MM.1S (cell line): ENCODE measurements around the gene OLFML2A.

Experiments used
- DNase-seq: peaks from one replicate; pipeline ENCODE4 v3.0.0-alpha.2; 2015
- H2AFZ ChIP-seq: fragments of 300-600 bp; sonication (generic); 2 replicates; pipeline ENCODE4 v1.6.0; 2016; ENCODE audit warnings: antibody characterized with exemption, low read length
- H3F3A ChIP-seq: fragments of 300-600 bp; sonication (generic); 2 replicates; pipeline ENCODE4 v1.6.1; 2016; ENCODE audit warnings: mild to moderate bottlenecking, antibody characterized with exemption, low read length, moderate library complexity, mixed read lengths; ENCODE audit not compliant: insufficient read depth
- H3K27ac ChIP-seq: fragments of 300-600 bp; sonication (generic); 2 replicates; pipeline ENCODE4 v1.5.1; 2016; ENCODE audit warnings: mild to moderate bottlenecking, low read length
- H3K27me3 ChIP-seq: fragments of 300-600 bp; sonication (generic); replicated peaks from 2 replicates; pipeline ENCODE4 v1.6.0; 2016; ENCODE audit warnings: low read length; ENCODE audit not compliant: insufficient read depth
- H3K36me3 ChIP-seq: fragments of 300-600 bp; sonication (generic); replicated peaks from 2 replicates; pipeline ENCODE4 v1.6.1; 2016; ENCODE audit warnings: mild to moderate bottlenecking, low read length, mixed read lengths; ENCODE audit not compliant: insufficient read depth
- H3K4me1 ChIP-seq: fragments of 300-600 bp; sonication (generic); 2 replicates; pipeline ENCODE4 v1.6.1; 2016; ENCODE audit warnings: low read length, mixed read lengths
- H3K4me2 ChIP-seq: fragments of 300-600 bp; sonication (generic); 2 replicates; pipeline ENCODE4 v1.6.0; 2016; ENCODE audit warnings: low read depth, low read length
- H3K4me3 ChIP-seq: fragments of 300-600 bp; sonication (generic); 2 replicates; pipeline ENCODE4 v1.5.1; 2016; ENCODE audit warnings: low read length, mixed read lengths
- H3K79me2 ChIP-seq: fragments of 300-600 bp; sonication (generic); 2 replicates; pipeline ENCODE4 v1.6.1; 2016; ENCODE audit warnings: mixed run types, low read length, mixed read lengths
- H3K9ac ChIP-seq: fragments of 300-600 bp; sonication (generic); 2 replicates; pipeline ENCODE4 v1.6.1; 2016; ENCODE audit warnings: low read length, mixed read lengths
- H3K9me2 ChIP-seq: fragments of 300-600 bp; sonication (generic); replicated peaks from 2 replicates; pipeline ENCODE4 v1.6.1; 2016; ENCODE audit warnings: mild to moderate bottlenecking, low read length, mixed read lengths; ENCODE audit not compliant: insufficient read depth
- H3K9me3 ChIP-seq: fragments of 300-600 bp; sonication (generic); replicated peaks from 2 replicates; pipeline ENCODE4 v1.6.1; 2016; ENCODE audit warnings: mild to moderate bottlenecking, low read length, mixed read lengths; ENCODE audit not compliant: insufficient read depth
- H4K20me1 ChIP-seq: fragments of 300-600 bp; sonication (generic); 2 replicates; pipeline ENCODE4 v1.6.1; 2016; ENCODE audit warnings: mild to moderate bottlenecking, low read length, moderate library complexity, mixed read lengths; ENCODE audit not compliant: insufficient read depth
- CTCF ChIP-seq: fragments of 300-600 bp; sonication (generic); IDR thresholded peaks from 2 replicates; pipeline ENCODE4 v1.5.1; 2016; ENCODE audit warnings: antibody characterized with exemption, low read length, mixed read lengths
- EZH2 ChIP-seq: fragments of 300-600 bp; sonication (generic); optimal IDR thresholded peaks from 2 replicates; pipeline ENCODE3; 2017; ENCODE audit warnings: low read depth, mild to moderate bottlenecking, antibody characterized with exemption, low read length, mixed read lengths
- EZH2phosphoT487 ChIP-seq: fragments of 300-600 bp; sonication (generic); IDR thresholded peaks from 2 replicates; pipeline ENCODE4 v1.6.1; 2018; ENCODE audit warnings: antibody characterized with exemption, low read length

OLFML2A gene

GRCh38 chr9:124768334-124768733, 8.6 kb upstream of the OLFML2A start:
- no peak overlapping the region for H2AFZ ChIP-seq
- no peak overlapping the region for H3K4me2 ChIP-seq
- H3K9me3 ChIP-seq = no peaks in the 10 kb centered on the region
- DNase-seq = no peak
- H3K79me2 ChIP-seq = peaks cover 11% of the 10 kb centered on the region
- TF ChIP-seq CTCF = no peak
- TF ChIP-seq EZH2phosphoT487 = no peak
- no peak for TF ChIP-seq EZH2
- no peak overlapping the region for H3K9ac ChIP-seq
- no peaks in the 10 kb centered on the region for H3K9me2 ChIP-seq
- H3K27me3 ChIP-seq = no peaks in the 10 kb centered on the region
- H4K20me1 ChIP-seq = no peaks in the 10 kb centered on the region
- no peak overlapping the region for H3K27ac ChIP-seq
- no peak overlapping the region for H3K4me3 ChIP-seq
- H3K36me3 ChIP-seq = no peaks in the 10 kb centered on the region
- peaks cover 6% of the 10 kb centered on the region; the same call in 1 of the 2 replicates for H3K4me1 ChIP-seq
- peaks cover 12% of the 10 kb centered on the region; the same call in 1 of the 2 replicates for H3F3A ChIP-seq

- Histone ChIP-seq H3K27ac (no peak overlapping the region), H3K27me3 (no peaks in the 10 kb centered on the region), H3K9me3 (no peaks in the 10 kb centered on the region), H3K4me2 (peak overlapping the region; percentile 96), H3K79me2 (peaks cover 11% of the 10 kb centered on the region), H3K9ac (peak overlapping the region; percentile 38; the same call in 1 of the 2 replicates), H3K9me2 (no peaks in the 10 kb centered on the region), H4K20me1 (no peaks in the 10 kb centered on the region), H2AFZ (peak overlapping the region; percentile 59), H3K4me3 (peak overlapping the region; percentile 87), H3F3A (peaks cover 12% of the 10 kb centered on the region; the same call in 1 of the 2 replicates), H3K4me1 (peaks cover 12% of the 10 kb centered on the region; the same call in 1 of the 2 replicates), H3K36me3 (no peaks in the 10 kb centered on the region)
- TF ChIP-seq EZH2phosphoT487 = no peak
- TF ChIP-seq EZH2 = no peak
- DNase-seq = no peak
Observed at GRCh38 chr9:124768750-124769548, 8.0 kb upstream of the OLFML2A start.

GRCh38 chr9:124769549-124770358, 7.2 kb upstream of the OLFML2A start:
- H4K20me1 ChIP-seq = no peaks in the 10 kb centered on the region
- H3F3A ChIP-seq = peaks cover 12% of the 10 kb centered on the region; the same call in 1 of the 2 replicates
- no peaks in the 10 kb centered on the region for H3K9me3 ChIP-seq
- TF ChIP-seq EZH2 (no peak), CTCF (no peak), EZH2phosphoT487 (no peak)
- peak; percentile 31 for DNase-seq
- H3K27me3 ChIP-seq = no peaks in the 10 kb centered on the region
- H3K27ac ChIP-seq = no peak overlapping the region
- H2AFZ ChIP-seq = peak overlapping the region; percentile 59
- H3K4me3 ChIP-seq = peak overlapping the region; percentile 87
- H3K9ac ChIP-seq = peak overlapping the region; percentile 38; the same call in 1 of the 2 replicates
- H3K36me3 ChIP-seq = no peaks in the 10 kb centered on the region
- no peaks in the 10 kb centered on the region for H3K9me2 ChIP-seq
- peak overlapping the region; percentile 96 for H3K4me2 ChIP-seq
- peaks cover 8% of the 10 kb centered on the region for H3K79me2 ChIP-seq
- peaks cover 13% of the 10 kb centered on the region; the same call in 1 of the 2 replicates for H3K4me1 ChIP-seq
